Activated CD4-positive, alpha-beta memory T cell treated with anti-CD3 and anti-CD28 coated beads, Interleukin-2, amount 10 ng/mL, durations not matched to agents 7 days and 5 days (primary cell): Measurements from ENCODE around the gene NAGPA. TPM values are rescaled to one million over a fixed set of nuclear protein-coding genes. Genes with fewer than 3 reads are reported as not detected.

Experiments
- CTCF ChIA-PET: fragments of 350-600 bp; sonication (Branson Sonifier 250); formaldehyde crosslinking; loops from one replicate; lab custom pipeline; 2021; ENCODE audit warnings: antibody characterized with exemption, inconsistent platforms; lab: Charles Lee
- POLR2A ChIA-PET: fragments of 350-600 bp; sonication (Branson Sonifier 250); formaldehyde crosslinking; loops from one replicate; lab custom pipeline; 2021; ENCODE audit warnings: antibody characterized with exemption; lab: Charles Lee
- DNase-seq: peaks from one replicate; pipeline ENCODE4 v3.0.0-alpha.2; 2020
- H3K27ac Mint-ChIP-seq: one replicate; pipeline ENCODE4 v1.8.0; 2021; ENCODE audit warnings: mild to moderate bottlenecking, mixed read lengths
- H3K27me3 Mint-ChIP-seq: one replicate; pipeline ENCODE4 v1.8.0; 2021; ENCODE audit warnings: mixed read lengths
- H3K36me3 Mint-ChIP-seq: one replicate; pipeline ENCODE4 v1.8.0; 2021; ENCODE audit warnings: low read depth, mixed read lengths
- H3K4me1 Mint-ChIP-seq: one replicate; pipeline ENCODE4 v1.8.0; 2021; ENCODE audit warnings: mixed read lengths
- H3K4me3 Mint-ChIP-seq: one replicate; pipeline ENCODE4 v1.8.0; 2021; ENCODE audit warnings: mild to moderate bottlenecking, mixed read lengths
- H3K9me3 Mint-ChIP-seq: one replicate; pipeline ENCODE4 v1.8.0; 2021; ENCODE audit warnings: mixed read lengths
- total RNA-seq, 2 experiments: library from RNA; stranded (reverse); gene quantifications; one replicate each; pipeline ENCODE4 v1.2.3, GENCODE V29; 2021

NAGPA gene
- total RNA-seq, 2 experiments from 2014 or later, result 12.5 to 12.8 TPM

DNA sequence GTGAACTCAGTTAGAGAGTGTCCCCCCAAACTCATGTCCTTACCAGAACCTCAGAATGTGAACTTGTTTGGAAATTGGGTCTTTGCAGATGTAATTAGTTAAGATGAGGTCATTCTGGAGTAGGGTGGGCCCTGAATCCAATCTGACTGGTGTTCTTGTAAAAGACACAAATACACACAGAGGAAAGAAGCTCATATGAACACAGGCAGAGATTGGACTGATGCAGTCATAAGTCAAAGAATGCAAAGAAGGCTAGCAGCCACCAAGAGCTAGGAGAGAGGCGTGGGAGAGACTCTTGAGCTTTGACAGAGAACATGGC is 2.1 kb upstream of the NAGPA start:
- no peaks in the 10 kb centered on the region for H3K9me3 Mint-ChIP-seq
- ChIA-PET CTCF (no interaction called here), POLR2A (no interaction called here)
- H3K4me3 Mint-ChIP-seq, result no peak overlapping the region
- no peak overlapping the region for H3K27ac Mint-ChIP-seq
- peaks cover 19% of the 10 kb centered on the region for H3K4me1 Mint-ChIP-seq
- no peaks in the 10 kb centered on the region for H3K36me3 Mint-ChIP-seq
- DNase-seq, result no peak
- H3K27me3 Mint-ChIP-seq, result no peaks in the 10 kb centered on the region

GRCh38 chr16:5034167-5034523 is 410 bp upstream of the NAGPA start:
- H3K4me1 Mint-ChIP-seq, result peaks cover 19% of the 10 kb centered on the region
- peak overlapping the region; percentile 64 for H3K27ac Mint-ChIP-seq
- no peak for DNase-seq
- ChIA-PET CTCF (no interaction called here), POLR2A (interaction anchor here (0.6 to 3.9 kb wide), 9 partner anchors 11 to 341 kb away, joined by 3 to 23 read pairs (median 5); partner anchors contain the start of genes ALG1, ANKS3, DNAAF8 and GLYR1)
- no peaks in the 10 kb centered on the region for H3K9me3 Mint-ChIP-seq
- no peaks in the 10 kb centered on the region for H3K36me3 Mint-ChIP-seq
- peak overlapping the region; percentile 83 for H3K4me3 Mint-ChIP-seq
- no peaks in the 10 kb centered on the region for H3K27me3 Mint-ChIP-seq

DNA sequence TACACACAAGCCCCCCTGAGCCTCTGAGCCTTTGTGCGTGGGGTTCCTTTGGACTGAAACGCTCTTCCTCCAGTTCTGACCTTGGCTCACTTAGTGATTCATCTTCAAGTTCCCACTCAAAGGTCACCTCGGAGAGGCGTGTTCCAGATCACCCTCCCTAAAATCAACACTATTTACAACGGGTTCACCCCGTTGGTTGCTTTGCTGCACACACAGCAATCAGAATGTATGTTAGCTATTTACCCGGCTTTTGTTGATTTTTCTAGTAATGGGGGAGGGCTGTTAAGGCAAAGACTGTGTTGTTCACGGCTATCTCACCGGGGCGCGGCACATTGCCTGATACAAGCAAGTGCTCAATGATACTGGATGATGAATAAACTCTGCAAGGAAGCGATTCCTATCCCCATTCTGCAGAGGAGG is 977 bp downstream of the NAGPA start:
- CTCF ChIA-PET, result interaction anchor here (0.8 to 0.9 kb wide), 2 partner anchors 8 to 52 kb away, joined by 3 read pairs; no protein-coding TSS in a partner anchor
- no peaks in the 10 kb centered on the region for H3K36me3 Mint-ChIP-seq
- no peaks in the 10 kb centered on the region for H3K27me3 Mint-ChIP-seq
- peaks cover 19% of the 10 kb centered on the region for H3K4me1 Mint-ChIP-seq
- no peak for DNase-seq
- H3K27ac Mint-ChIP-seq, result no peak overlapping the region
- H3K4me3 Mint-ChIP-seq, result peak overlapping the region; percentile 83
- no peaks in the 10 kb centered on the region for H3K9me3 Mint-ChIP-seq
- POLR2A ChIA-PET, result interaction anchor here (3.9 kb wide), 1 partner anchor 39 kb away, joined by 23 read pairs; the partner anchor contains the start of gene ALG1

DNA sequence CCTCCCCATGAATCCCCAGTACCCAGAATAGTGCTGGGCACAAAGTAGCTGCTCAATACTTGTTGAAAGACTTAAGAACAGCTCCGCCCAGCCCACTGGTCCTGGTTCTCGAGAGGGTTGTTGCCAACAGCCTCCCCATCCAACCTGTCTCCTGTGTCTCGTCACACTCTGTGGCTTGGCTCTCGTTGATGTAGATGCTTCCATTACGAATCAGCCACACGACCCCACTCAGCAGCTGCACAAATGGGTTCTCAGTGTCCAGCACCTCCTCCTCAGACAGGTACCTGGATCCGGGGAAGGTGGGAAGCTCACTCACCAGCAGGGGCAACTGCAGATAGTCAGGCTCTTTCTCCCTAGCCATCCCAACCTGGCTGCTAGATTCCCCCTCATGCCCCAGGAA is 2.1 kb downstream of the NAGPA start:
- CTCF ChIA-PET, result no interaction called here
- peak overlapping the region; percentile 30 for H3K4me3 Mint-ChIP-seq

GRCh38 chr16:5030251-5030870 is 3.4 kb downstream of the NAGPA start:
- peaks cover 18% of the 10 kb centered on the region for H3K4me1 Mint-ChIP-seq
- H3K36me3 Mint-ChIP-seq, result no peaks in the 10 kb centered on the region
- H3K9me3 Mint-ChIP-seq, result no peaks in the 10 kb centered on the region
- H3K4me3 Mint-ChIP-seq, result no peak overlapping the region
- ChIA-PET POLR2A (no interaction called here), CTCF (no interaction called here)
- H3K27ac Mint-ChIP-seq, result no peak overlapping the region
- DNase-seq, result no peak
- H3K27me3 Mint-ChIP-seq, result no peaks in the 10 kb centered on the region

More for the DNA sequence above, 2.1 kb downstream of the NAGPA start:
- Mint-ChIP-seq H3K27me3 (no peaks in the 10 kb centered on the region), H3K9me3 (no peaks in the 10 kb centered on the region), H3K36me3 (no peaks in the 10 kb centered on the region), H3K27ac (no peak overlapping the region), H3K4me1 (peaks cover 19% of the 10 kb centered on the region)
- DNase-seq, result no peak
- POLR2A ChIA-PET, result interaction anchor here (3.9 kb wide), 1 partner anchor 40 kb away, joined by 23 read pairs; the partner anchor contains the start of gene ALG1

DNA sequence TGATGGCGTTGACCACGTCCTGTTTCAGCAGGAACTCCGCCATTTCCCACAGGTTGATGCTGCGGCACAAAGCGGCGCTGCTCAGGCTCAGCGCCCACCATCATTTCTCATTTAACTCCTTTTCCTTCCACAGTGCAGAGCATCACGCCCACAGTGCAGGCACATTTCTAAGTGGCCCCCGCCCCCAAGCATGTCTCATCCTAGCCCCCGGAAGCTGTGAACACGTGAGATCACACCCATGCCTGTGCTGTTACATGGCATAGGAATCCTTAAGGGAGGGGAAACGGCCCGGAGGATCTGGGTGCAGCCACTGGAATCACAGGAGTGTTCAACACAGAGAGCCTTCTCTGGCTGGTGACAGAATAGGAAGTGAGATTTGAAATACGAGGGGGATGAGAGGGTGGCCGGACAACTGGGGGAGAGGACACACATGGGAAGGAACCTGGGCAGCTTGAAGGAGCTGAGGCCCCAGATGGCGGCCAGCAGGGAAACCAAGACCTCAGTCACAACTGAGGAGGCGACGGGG is 4.7 kb downstream of the NAGPA start:
- Mint-ChIP-seq H3K4me3 (no peak overlapping the region), H3K4me1 (peaks cover 12% of the 10 kb centered on the region), H3K27me3 (no peaks in the 10 kb centered on the region), H3K27ac (no peak overlapping the region), H3K36me3 (no peaks in the 10 kb centered on the region), H3K9me3 (no peaks in the 10 kb centered on the region)
- POLR2A ChIA-PET, result no interaction called here
- DNase-seq, result no peak
- CTCF ChIA-PET, result no interaction called here

GRCh38 chr16:5027575-5028235 is 6.0 kb downstream of the NAGPA start:
- Mint-ChIP-seq H3K4me3 (no peak overlapping the region), H3K36me3 (no peaks in the 10 kb centered on the region), H3K27ac (no peak overlapping the region), H3K4me1 (peaks cover 5% of the 10 kb centered on the region), H3K27me3 (no peaks in the 10 kb centered on the region), H3K9me3 (no peaks in the 10 kb centered on the region)
- ChIA-PET CTCF (no interaction called here), POLR2A (no interaction called here)
- DNase-seq, result no peak

GRCh38 chr16:5027086-5027485 is 6.6 kb downstream of the NAGPA start:
- no peak overlapping the region for H3K4me3 Mint-ChIP-seq
- no peaks in the 10 kb centered on the region for H3K27me3 Mint-ChIP-seq
- POLR2A ChIA-PET, result interaction anchor here (0.6 kb wide), 1 partner anchor 29 kb away, joined by 3 read pairs; no protein-coding TSS in a partner anchor
- DNase-seq, result no peak
- CTCF ChIA-PET, result no interaction called here
- H3K36me3 Mint-ChIP-seq, result no peaks in the 10 kb centered on the region
- H3K27ac Mint-ChIP-seq, result no peak overlapping the region
- no peaks in the 10 kb centered on the region for H3K9me3 Mint-ChIP-seq
- H3K4me1 Mint-ChIP-seq, result peaks cover 3% of the 10 kb centered on the region

DNA sequence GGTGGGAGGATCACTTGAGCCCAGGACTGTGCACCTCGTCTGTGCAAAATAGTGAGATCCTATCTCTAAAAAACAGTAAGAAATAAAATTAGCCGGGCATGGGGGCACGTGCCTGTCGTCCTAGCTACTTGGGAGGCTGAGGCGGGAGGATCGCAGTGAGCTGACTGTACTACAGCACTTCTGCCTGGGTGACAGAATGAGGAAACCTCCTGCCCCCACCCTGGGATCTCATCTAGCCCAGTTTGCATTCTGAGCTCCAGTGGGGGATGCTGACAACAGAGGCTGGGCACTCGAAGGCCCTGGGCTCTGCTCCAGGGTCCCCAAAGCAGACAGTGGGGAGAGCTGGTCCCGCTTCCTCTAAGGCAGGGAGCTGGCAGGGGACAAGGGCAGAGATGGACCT is 7.1 kb downstream of the NAGPA start:
- ChIA-PET CTCF (no interaction called here), POLR2A (interaction anchor here (0.6 kb wide), 1 partner anchor 30 kb away, joined by 3 read pairs; no protein-coding TSS in a partner anchor)
- H3K27me3 Mint-ChIP-seq, result no peaks in the 10 kb centered on the region

GRCh38 chr16:5025171-5025632 is 8.5 kb downstream of the NAGPA start:
- ChIA-PET CTCF (interaction anchor here (1.0 to 1.2 kb wide), 3 partner anchors 7 to 52 kb away, joined by 3 to 7 read pairs (median 3); no protein-coding TSS in a partner anchor), POLR2A (no interaction called here)
- Mint-ChIP-seq H3K27ac (no peak overlapping the region), H3K4me3 (no peak overlapping the region), H3K9me3 (no peaks in the 10 kb centered on the region), H3K27me3 (no peaks in the 10 kb centered on the region), H3K36me3 (no peaks in the 10 kb centered on the region), H3K4me1 (no peaks in the 10 kb centered on the region)
- no peak for DNase-seq

More for the DNA sequence above, 7.1 kb downstream of the NAGPA start:
- Mint-ChIP-seq H3K9me3 (no peaks in the 10 kb centered on the region), H3K27ac (no peak overlapping the region), H3K4me3 (no peak overlapping the region), H3K4me1 (no peaks in the 10 kb centered on the region), H3K36me3 (no peaks in the 10 kb centered on the region)
- no peak for DNase-seq

DNA sequence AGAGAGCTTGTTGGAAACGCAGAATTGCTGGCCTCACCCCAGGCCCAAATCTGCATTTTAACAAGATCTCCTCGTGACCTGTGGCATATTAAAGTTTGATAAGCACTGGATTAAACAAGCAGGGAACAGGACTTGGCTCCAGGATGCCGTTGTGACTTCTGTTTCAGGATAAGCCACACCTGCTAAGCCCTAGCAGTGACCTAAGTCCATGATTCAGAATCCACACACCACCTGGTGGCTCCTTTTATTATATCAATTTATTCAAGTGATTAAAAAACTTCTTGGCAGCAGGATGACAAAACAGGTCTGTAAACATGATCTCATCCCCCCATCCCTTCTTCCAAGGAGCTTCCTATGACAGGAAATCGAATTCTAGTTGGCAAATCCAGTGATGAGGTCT is 9.1 kb downstream of the NAGPA start:
- POLR2A ChIA-PET, result no interaction called here
- no peak for DNase-seq
- CTCF ChIA-PET, result interaction anchor here (1.0 kb wide), 2 partner anchors 8 to 14 kb away, joined by 3 read pairs; no protein-coding TSS in a partner anchor
- Mint-ChIP-seq H3K36me3 (no peaks in the 10 kb centered on the region), H3K27me3 (no peaks in the 10 kb centered on the region), H3K4me3 (no peak overlapping the region), H3K9me3 (no peaks in the 10 kb centered on the region), H3K4me1 (no peaks in the 10 kb centered on the region), H3K27ac (no peak overlapping the region)

DNA sequence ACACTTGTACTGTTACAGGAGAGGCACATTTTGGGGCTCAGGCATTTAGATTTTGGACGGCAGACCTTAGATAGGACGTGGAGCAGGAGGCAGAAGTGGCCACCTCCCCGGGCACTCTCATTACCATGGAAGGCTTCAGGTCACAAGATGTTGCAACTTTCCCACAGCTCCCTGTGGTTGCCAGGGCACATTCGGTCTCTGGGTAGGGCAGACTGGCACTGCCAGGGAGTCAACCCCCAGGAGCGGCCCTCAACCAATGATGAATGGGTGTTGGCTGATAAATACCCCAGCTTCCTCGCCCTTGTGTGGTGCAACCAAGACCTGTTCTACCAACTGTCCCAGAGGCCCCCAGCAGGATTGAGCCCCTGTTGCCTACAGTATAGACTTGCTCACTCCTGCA is 11.2 kb downstream of the NAGPA start:
- Mint-ChIP-seq H3K27ac (no peak overlapping the region), H3K4me1 (no peaks in the 10 kb centered on the region), H3K36me3 (no peaks in the 10 kb centered on the region), H3K27me3 (no peaks in the 10 kb centered on the region), H3K9me3 (no peaks in the 10 kb centered on the region), H3K4me3 (no peak overlapping the region)
- DNase-seq, result no peak
- ChIA-PET POLR2A (no interaction called here), CTCF (no interaction called here)

DNA sequence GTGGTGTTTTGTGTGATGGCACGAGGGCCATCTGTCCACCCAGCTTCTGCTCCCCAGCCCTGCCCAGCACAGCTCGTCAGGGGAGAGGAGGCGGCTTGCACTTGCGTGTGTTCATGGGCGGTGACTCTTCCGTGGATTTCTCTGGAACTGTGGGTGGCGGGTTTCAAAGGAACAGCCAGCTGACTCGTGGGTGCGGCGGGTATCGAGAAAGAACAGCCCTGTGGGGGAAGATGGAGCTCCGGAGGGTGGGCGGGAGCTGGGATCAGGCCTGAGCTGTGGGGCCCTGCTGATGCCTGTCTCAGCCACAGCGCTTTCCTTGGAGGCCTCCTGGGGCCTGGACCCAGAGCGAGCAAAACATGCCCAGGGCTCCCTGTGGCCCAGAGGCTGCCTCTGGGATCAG is 13.2 kb downstream of the NAGPA start:
- ChIA-PET POLR2A (no interaction called here), CTCF (interaction anchor here (0.6 kb wide), 1 partner anchor 149 kb away, joined by 4 read pairs; no protein-coding TSS in a partner anchor)
- Mint-ChIP-seq H3K9me3 (no peaks in the 10 kb centered on the region), H3K27me3 (no peaks in the 10 kb centered on the region), H3K27ac (no peak overlapping the region), H3K4me3 (no peak overlapping the region), H3K36me3 (no peaks in the 10 kb centered on the region), H3K4me1 (no peaks in the 10 kb centered on the region)
- DNase-seq, result no peak
